Large intestine (tissue), 3 donors: ENCODE data around the gene D2HGDH. TPM values are rescaled to one million over a fixed set of nuclear protein-coding genes. Genes with fewer than 3 reads are reported as not detected.
"Not testable (repeated sequence)": the region's sequence is repeated elsewhere in the genome, so short reads cannot be mapped to it uniquely, and the experiment has no call there.

Experiments
- DNase-seq, 2 donors: peaks; one replicate each; pipeline versions ENCODE4 v3.0.0 to v3.0.0-alpha.2; 2013
- H3K27ac ChIP-seq: one replicate; pipeline ENCODE4 v1.5.1; 2013; ENCODE audit warnings: low read length
- H3K27me3 ChIP-seq: 2 replicates; pipeline ENCODE4 v1.6.1; 2013; ENCODE audit warnings: low read length; ENCODE audit not compliant: control insufficient read depth, insufficient read depth
- H3K36me3 ChIP-seq: 2 replicates; pipeline ENCODE4 v1.6.1; 2013; ENCODE audit warnings: low read length; ENCODE audit not compliant: control insufficient read depth, insufficient read depth
- H3K4me1 ChIP-seq: one replicate; pipeline ENCODE4 v1.6.1; 2013; ENCODE audit warnings: low read length; ENCODE audit not compliant: control insufficient read depth, insufficient read depth
- H3K4me3 ChIP-seq: one replicate; pipeline ENCODE4 v1.5.1; 2013; ENCODE audit warnings: low read length
- H3K9me3 ChIP-seq: one replicate; pipeline ENCODE4 v1.6.1; 2013; ENCODE audit warnings: mild to moderate bottlenecking, low read depth, low read length, moderate library complexity; ENCODE audit not compliant: control insufficient read depth
- WGBS: methylation state at CpG from one replicate; pipeline ENCODE4 v1.1.5; 2013; ENCODE audit warnings: low lambda C conversion rate; ENCODE audit not compliant: insufficient coverage; 5-methylcytosine and 5-hydroxymethylcytosine counted together
- polyA plus RNA-seq: library from polyadenylated mRNA; unstranded; fragments of 120-200 nt; gene quantifications from one replicate; pipeline ENCODE4 v1.2.1, GENCODE V29; 2013

The D2HGDH gene
- polyA plus RNA-seq, 1 donor, result 47.1 TPM

DNA sequence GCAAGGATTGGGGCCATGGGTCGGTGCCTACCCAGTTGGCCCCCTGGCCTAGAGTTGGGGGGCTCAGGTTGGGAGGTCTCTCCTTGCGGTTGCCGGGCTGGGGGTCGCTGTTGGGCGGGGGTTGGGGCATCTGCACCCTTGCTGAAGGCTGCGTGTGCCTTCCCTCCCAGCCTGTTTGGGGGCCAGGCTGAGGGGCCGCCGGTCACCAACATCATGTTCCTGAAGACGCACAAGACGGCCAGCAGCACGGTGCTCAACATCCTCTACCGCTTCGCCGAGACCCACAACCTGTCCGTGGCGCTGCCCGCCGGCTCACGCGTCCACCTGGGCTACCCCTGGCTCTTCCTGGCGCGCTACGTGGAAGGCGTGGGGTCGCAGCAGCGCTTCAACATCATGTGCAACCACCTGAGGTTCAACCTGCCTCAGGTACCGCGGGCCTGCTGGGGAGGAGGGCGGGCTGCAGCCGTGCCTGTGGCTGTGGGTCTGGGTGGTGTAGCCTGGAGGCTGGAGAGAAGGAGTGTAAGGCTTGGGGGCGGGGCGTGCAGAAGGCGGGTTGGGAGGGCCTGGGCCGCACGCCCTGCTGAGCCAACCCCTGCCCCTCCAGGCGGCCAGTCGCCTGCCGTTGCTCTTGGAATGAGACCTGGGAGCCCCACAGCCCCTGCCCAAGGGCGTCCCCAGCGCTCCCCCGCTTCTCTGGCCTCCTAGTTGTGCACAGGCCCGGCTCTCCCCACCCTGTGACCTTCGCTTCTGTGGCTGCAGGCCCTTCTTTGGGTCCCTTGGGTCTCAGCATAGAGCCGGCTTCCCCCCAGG, 67.4 kb downstream of the D2HGDH start:
- no peak for DNase-seq
- H3K27me3 ChIP-seq, result peaks cover 26% of the 10 kb centered on the region
- no peaks in the 10 kb centered on the region for H3K36me3 ChIP-seq
- WGBS, result no CpG with 5 or more reads among the region's 44 CpGs
- no peak overlapping the region for H3K4me3 ChIP-seq
- no peak overlapping the region for H3K27ac ChIP-seq
- peaks cover 4% of the 10 kb centered on the region for H3K9me3 ChIP-seq
- H3K4me1 ChIP-seq, result no peaks in the 10 kb centered on the region

DNA sequence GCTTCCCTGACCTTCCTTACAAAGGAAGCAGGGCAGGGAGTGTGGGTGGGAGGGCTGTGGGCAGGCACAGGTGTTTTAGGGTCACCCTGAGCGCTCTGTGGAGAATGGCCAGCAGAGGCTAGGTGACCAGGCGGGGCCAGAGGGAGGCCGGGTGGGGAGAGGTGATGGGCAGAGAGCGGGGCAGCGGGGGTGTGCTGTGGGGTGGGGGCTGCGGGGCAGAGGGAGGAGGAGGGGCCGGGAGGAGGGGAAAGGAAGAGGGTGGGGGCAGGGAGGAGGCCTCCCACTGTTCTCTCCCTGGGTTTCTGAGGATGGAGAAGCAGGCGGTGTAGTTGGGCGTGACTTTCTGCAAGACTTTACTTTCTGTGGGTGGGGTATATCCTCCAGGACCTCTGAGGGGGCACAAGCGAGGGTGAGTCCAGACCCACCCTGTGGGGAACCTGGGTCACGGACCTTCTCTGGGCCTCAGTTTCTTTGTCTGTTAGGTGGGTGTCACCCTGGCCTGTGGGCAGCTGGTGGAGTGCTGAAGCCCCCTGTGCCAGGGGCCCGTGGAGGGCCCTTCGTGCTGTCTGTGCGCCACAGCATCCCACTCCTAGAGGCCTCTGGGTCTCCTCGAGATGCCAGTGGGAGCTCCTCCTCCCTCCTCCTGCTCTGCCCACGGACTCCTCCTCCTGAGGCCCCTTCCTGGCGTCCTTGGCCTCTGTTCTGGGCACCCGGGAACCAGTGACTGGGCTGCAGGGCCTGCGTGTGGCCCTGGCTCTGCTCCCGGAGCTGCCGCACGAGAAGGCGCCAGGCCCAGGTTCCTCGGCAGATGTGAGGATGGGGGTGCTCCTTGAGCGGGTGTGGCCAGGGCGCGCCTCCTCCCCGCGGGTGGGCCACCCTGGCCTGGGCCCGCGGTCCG, 68.2 kb downstream of the D2HGDH start:
- H3K27ac ChIP-seq, result no peak overlapping the region
- H3K9me3 ChIP-seq, result peaks cover 4% of the 10 kb centered on the region
- no peaks in the 10 kb centered on the region for H3K4me1 ChIP-seq
- H3K27me3 ChIP-seq, result peaks cover 26% of the 10 kb centered on the region
- H3K36me3 ChIP-seq, result no peaks in the 10 kb centered on the region
- WGBS, result no CpG with 5 or more reads among the region's 32 CpGs
- DNase-seq, result no peak
- H3K4me3 ChIP-seq, result no peak overlapping the region

DNA sequence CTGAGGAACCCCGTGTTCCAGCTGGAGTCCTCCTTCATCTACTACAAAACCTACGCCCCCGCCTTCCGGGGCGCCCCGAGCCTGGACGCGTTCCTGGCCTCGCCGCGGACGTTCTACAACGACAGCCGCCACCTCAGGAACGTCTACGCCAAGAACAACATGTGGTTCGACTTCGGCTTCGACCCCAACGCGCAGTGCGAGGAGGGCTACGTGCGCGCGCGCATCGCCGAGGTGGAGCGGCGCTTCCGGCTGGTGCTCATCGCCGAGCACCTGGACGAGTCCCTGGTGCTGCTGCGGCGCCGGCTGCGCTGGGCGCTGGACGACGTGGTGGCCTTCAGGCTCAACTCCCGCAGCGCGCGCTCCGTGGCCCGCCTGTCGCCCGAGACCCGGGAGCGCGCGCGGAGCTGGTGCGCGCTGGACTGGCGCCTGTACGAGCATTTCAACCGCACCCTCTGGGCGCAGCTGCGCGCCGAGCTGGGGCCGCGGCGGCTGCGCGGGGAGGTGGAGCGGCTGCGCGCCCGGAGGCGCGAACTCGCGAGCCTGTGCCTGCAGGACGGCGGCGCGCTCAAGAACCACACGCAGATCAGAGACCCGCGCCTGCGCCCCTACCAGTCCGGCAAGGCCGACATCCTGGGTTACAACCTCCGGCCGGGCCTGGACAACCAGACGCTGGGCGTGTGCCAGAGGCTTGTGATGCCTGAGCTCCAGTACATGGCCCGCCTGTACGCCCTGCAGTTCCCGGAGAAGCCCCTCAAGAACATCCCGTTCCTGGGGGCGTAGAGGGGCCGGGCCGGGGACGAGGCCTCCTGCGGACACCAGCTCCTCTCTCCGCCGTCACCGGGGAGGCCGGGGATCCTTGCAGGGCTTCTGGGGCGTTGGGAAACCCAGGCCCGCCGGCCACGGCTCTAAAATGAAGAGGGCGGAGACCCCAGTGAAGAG, 69.2 kb downstream of the D2HGDH start:
- Histone ChIP-seq H3K36me3 (no peaks in the 10 kb centered on the region), H3K27ac (no peak overlapping the region), H3K4me3 (peak overlapping the region; percentile 10), H3K9me3 (peaks cover 4% of the 10 kb centered on the region), H3K4me1 (no peaks in the 10 kb centered on the region), H3K27me3 (peaks cover 26% of the 10 kb centered on the region)
- WGBS, result no CpG with 5 or more reads among the region's 109 CpGs
- DNase-seq, result peak; percentile 20 to 61

DNA sequence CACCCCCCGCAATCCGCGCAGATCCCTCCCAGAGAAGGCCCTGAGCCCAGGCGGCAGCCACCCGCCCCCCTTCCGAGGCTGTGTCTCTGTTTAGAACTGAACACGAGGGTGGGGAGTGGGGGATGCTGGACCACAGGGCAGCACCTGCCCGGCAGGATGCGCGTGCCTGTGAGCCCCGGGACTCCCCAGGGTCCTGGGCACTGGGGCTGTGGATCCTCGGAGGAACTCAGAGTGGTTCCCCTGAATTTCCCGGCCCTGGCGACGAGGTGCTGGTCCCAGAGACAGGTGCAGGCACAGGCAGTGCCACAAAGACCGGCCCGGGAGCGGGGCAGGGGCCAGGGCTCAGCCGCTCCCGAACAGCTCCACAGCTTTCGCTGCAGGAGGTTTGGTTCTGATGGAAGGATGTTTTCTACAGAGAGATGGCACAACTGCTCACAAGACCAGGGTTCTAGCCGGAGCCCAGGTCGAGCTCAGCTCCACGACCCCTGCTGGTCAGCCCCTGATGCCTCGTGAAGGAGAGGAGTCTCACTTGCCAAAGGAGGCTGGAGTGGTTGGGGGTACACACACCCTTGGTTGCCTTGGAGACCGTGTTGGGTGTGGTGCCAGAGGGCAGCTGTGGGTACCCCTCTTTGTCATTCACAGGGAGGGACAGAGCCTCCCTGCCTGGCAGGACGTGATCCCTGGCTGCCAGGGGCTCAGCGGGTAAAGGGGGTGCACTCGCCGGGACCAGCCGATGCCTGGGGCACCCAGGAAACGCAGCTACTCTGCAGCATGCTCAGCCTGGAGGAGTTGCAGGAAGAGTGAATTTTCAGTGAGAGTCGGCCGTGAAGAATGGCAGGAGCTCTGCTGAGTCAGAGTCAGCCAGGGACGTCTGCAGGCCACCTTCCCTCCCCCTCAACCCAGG, 70.1 kb downstream of the D2HGDH start:
- Histone ChIP-seq H3K9me3 (peaks cover 4% of the 10 kb centered on the region), H3K4me1 (peaks cover 6% of the 10 kb centered on the region), H3K27ac (no peak overlapping the region), H3K36me3 (no peaks in the 10 kb centered on the region), H3K27me3 (peaks cover 26% of the 10 kb centered on the region), H3K4me3 (no peak overlapping the region)
- DNase-seq, result no peak
- no CpG with 5 or more reads among the region's 35 CpGs for WGBS

DNA sequence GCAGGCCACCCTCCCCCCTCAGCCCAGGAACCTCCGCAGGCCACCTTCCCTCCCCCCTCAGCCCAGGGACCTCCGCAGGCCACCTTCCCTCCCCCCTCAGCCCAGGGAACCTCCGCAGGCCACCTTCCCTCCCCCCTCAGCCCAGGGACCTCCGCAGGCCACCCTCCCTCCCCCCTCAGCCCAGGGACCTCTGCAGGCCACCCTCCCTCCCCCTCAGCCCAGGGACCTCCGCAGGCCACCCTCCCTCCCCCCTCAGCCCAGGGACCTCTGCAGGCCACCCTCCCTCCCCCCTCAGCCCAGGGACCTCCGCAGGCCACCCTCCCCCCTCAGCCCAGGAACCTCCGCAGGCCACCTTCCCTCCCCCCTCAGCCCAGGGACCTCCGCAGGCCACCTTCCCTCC, 71.8 kb downstream of the D2HGDH start:
- not testable (repeated sequence) for DNase-seq, H3K36me3 ChIP-seq, H3K27ac ChIP-seq, H3K4me3 ChIP-seq, H3K9me3 ChIP-seq, H3K4me1 ChIP-seq
- WGBS, result no CpG with 5 or more reads among the region's 8 CpGs
- H3K27me3 ChIP-seq, result peaks cover 26% of the 10 kb centered on the region

DNA sequence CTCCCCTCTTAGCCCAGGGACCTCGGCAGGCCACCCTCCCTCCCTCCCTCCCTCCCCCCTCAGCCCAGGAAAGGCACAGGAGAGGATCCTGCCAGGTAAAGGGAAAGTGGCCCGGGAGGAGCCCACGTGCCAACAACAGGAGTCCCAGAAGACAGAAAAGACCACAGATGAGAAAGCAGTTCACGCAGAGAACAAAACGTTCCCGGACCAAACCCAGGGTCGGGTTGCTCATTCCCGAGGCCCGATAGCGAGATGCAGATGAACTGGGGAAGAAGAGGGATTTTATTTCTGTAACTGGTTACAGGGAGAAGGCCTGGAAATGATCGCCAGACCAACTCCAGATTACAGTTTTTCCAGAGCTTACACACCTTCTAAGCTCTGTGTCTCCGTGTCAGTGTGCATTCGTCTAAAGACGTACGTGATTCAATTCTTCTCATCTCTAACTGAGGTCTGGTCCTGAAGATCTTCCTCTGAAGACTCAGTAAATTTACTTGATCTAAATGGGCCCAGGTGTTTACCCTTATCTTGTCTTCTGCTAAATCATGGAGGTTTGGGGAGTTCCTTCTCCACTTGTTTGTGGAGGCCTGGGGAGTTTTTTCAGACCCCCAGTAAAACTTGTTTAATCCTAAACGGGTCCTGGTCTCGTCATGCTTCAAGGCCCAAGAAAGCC, 73.8 kb downstream of the D2HGDH start:
- WGBS, result no CpG with 5 or more reads among the region's 17 CpGs
- no peak for DNase-seq
- H3K4me3 ChIP-seq, result no peak overlapping the region
- H3K9me3 ChIP-seq, result peaks cover 4% of the 10 kb centered on the region
- peaks cover 8% of the 10 kb centered on the region for H3K4me1 ChIP-seq
- peaks cover 16% of the 10 kb centered on the region for H3K27me3 ChIP-seq
- H3K36me3 ChIP-seq, result no peaks in the 10 kb centered on the region
- H3K27ac ChIP-seq, result no peak overlapping the region

DNA sequence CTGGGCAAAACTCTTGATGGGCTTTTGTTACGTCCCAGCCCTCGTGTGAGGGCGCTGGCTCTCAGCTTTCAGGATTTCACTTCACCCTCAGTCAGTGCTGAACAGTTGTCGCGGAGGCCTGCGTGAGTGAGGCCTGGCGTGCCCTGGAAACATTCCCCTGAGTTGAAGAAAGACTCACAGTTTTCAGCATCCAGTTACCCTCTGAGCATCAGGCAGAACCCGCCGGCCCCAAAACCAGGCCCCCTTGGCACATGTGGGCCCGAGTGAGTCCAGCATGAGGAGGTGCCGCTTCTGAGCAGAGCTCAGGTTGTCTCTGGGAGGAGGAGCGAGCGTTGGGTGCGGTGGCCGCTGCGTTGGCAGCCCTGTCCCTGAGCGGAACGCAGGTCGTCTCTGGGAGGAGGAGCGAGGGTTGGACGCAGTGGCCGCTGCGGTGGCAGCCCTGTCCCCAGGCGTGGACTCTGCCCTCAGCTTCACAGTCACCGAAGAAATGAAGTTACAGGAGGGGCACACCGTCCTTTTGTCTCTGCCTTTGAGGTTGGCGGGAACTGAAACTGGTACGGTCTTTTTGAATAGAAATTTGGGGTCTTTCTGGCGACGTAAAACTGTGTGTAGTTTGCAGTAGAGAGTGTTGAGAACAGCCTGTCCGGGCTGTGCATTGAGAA, 74.4 kb downstream of the D2HGDH start, which contains the start of gene NEU4:
NEU4 (plus strand) TSS at position 473 of the 662 bp plus-strand sequence. CDS start 5,292 bp downstream, outside the sequence.
- no peak within 1 kb of the TSS for H3K27ac ChIP-seq
- WGBS, result 89% methylated on average over 5 of the region's 31 CpGs
- H3K27me3 ChIP-seq, result peaks cover 11% of the 10 kb centered on the region
- no peak within 1 kb of the TSS for H3K4me3 ChIP-seq
- peaks cover 4% of the 10 kb centered on the region for H3K9me3 ChIP-seq
- H3K36me3 ChIP-seq, result no peaks in the 10 kb centered on the region
- peak in 1 of 2 donors; percentile 55 for DNase-seq
- peaks cover 8% of the 10 kb centered on the region for H3K4me1 ChIP-seq

DNA sequence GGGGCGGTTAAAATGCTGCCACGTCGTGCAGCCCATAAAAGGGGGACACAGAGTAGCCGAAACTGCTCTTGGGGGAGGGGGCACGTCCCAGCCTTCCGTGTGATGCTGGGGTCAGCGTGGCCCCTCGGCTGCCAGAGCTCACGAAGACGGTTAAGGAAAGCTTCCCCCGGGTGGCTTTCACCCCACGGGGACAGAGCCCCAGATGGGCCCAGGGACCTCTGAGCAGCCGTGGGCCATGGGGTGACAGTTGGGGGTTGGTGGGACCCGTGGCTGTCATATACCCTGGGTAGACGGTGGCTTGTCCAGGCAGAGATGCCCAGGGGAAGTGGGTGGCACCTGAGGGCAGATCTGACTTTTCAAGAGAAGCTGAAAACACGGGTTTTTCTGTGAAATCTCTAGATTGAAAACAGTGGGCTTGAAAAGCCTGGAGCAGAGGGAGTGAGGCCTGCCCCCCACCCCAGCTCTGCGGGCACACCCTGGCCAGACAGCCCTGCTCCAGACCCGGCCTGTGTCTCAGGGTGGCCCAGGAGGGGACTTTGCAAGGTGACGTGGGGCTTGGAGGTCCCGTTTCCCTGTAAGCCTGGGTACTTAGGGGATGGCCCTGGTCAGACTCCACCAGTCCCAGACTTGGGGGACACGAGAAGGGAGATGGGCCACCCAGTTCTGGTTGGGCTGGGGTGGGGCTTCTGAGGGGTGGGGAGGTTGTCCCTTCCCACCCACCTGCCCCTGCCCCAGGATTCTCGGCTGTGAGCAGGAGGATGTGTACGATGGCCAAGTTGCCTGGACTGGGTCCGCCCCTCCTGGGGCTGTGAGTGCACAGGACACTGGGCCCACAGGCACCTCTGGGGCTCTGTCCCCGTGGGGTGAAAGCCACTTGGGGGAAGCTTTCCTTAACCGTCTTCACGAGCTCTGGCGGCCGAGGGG, 75.2 kb downstream of the D2HGDH start:
- Histone ChIP-seq H3K4me3 (no peak overlapping the region), H3K9me3 (no peaks in the 10 kb centered on the region), H3K27ac (no peak overlapping the region), H3K4me1 (peaks cover 8% of the 10 kb centered on the region), H3K27me3 (peaks cover 3% of the 10 kb centered on the region), H3K36me3 (no peaks in the 10 kb centered on the region)
- no peak for DNase-seq
- whole genome bisulfite sequencing, result no CpG with 5 or more reads among the region's 29 CpGs
